Kidney tubule cell (primary cell): ENCODE results near the gene ZSWIM1.

ENCODE experiments used
- DNase-seq: peaks from one replicate; pipeline ENCODE4 v3.0.0-alpha.2; 2018; ENCODE audit warnings: low spot score

The ZSWIM1 gene

DNA sequence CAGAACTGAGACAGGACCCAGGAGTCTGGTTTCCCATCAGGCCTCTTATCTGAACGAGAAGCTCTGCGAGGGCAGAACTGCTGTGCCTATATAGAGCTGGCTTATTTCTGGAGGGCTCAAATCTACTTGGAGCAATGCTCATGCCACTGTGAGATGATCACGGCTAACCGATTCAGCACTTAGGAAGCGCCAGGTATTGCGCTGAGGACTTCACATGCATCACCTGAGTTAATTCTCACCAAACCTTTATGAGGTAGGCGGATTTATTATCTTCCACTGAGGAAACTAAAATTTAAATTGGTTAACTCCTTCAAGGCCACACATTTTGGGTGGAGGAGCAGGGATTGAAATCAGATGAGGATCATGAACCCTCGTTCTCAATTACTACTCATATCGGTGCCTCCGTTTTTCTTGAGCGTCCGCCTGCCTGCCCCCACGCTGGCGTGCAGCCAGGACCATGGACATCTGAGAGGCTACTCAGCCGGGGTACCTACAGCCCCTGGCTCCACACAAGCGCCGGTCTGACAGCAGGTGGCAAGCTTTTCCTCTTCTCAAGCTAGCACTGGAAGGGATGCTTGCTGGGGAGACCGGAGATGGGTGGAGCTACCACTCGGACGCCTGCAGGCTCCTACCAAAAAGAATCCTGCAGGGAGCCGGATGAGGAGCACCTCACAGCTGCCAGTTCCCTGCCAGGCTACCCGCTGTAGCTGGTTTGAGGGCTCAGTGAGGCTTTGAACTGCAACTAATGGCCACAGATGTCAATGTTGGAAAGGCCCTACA, 52.4 kb downstream of the ZSWIM1 start:
- peak; percentile 87 for DNase-seq

DNA sequence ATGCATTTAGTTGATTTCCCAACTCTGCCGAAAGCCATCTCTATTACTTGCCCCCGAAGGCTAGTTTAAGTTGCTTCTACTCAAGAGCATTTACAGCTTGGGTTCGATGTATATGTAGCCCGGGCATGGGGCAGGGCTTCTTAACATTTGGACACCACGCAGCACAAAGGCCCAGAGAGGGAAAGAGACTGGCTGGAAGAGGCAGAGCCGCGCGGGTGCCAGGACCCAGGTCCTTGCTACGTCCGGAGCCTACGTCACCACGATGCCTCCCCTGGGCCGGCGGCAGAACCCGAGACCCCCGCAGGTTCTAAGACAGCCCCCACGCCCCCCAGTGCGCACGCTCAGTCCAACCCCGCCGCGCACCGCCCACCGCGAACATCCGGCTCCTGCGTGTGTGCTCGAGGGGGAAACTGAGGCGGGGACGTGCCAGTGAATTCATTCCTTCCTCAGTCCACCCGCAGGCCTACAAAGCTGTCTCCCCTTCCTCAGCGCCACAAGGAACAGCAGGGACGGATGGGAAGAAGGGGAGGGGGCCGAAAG, 53.1 kb downstream of the ZSWIM1 start:
- DNase-seq = peak; percentile 42
